Adrenal gland (tissue), 5 donors: Measurements from ENCODE around the gene STK32C.

Source experiments
- POLR2A ChIP-seq, 2 donors: fragments of 450-650 bp; IDR thresholded peaks; one replicate each; pipeline ENCODE4 v1.6.1; 2017; ENCODE audit warnings: antibody characterized with exemption in 2 of 2, mild to moderate bottlenecking in 2 of 2, moderate library complexity in 1 of 2
- TF ChIP-seq, protein P1 (sequence below), 6 experiments: fragments of 450-650 bp in 4 of 6; fragments of 200-600 bp in 2 of 6; sonication (generic) in 1 of 6; IDR thresholded peaks; 1 replicate in 5 of 6; 2 replicates in 1 of 6; pipeline versions ENCODE4 v1.5.1 to v1.8.0; 2016 to 2021; ENCODE audit warnings: antibody characterized with exemption in 6 of 6, mild to moderate bottlenecking in 2 of 6, moderate library complexity in 1 of 6
- donor health status: DM: no; HTN: no; CAD: no.

DNA sequence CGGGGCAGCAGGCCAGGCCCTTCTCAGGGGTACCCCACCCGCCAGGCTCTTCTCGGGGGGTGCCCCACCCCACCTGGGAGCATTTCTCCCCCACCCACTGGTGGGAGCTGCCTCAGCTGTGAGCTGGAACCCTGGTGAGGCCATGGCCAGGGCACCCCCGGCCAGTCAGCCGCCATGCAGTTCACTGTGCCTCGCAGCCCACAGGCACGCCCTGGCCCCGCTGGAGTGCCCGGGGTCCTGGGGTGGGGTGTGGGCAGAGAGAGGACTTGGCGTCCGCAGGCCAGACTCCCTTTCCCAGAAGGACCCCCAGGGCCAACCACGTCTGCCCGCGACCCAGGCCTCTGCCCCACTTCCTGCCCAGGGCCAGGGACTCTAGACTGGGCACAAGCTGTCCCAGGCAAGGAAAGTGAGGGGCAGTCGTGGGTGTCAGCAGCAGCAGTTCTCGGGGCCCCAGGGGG, 107.9 kb downstream of the STK32C start:
- TF ChIP-seq, protein P1, sequence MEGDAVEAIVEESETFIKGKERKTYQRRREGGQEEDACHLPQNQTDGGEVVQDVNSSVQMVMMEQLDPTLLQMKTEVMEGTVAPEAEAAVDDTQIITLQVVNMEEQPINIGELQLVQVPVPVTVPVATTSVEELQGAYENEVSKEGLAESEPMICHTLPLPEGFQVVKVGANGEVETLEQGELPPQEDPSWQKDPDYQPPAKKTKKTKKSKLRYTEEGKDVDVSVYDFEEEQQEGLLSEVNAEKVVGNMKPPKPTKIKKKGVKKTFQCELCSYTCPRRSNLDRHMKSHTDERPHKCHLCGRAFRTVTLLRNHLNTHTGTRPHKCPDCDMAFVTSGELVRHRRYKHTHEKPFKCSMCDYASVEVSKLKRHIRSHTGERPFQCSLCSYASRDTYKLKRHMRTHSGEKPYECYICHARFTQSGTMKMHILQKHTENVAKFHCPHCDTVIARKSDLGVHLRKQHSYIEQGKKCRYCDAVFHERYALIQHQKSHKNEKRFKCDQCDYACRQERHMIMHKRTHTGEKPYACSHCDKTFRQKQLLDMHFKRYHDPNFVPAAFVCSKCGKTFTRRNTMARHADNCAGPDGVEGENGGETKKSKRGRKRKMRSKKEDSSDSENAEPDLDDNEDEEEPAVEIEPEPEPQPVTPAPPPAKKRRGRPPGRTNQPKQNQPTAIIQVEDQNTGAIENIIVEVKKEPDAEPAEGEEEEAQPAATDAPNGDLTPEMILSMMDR (IDR thresholded peaks at IDR 0.05), result no peak
- TF ChIP-seq POLR2A (IDR thresholded peaks at IDR 0.05), result no peak
